NCI-H1092 treated with DMSO at 0.1 percent for 48 hours (cell line): ENCODE measurements around the gene DGKQ.

Experiments
- DNase-seq: peaks from one replicate; lab custom pipeline; 2025; lab: John Stamatoyannopoulos, UW

DGKQ gene

DNA sequence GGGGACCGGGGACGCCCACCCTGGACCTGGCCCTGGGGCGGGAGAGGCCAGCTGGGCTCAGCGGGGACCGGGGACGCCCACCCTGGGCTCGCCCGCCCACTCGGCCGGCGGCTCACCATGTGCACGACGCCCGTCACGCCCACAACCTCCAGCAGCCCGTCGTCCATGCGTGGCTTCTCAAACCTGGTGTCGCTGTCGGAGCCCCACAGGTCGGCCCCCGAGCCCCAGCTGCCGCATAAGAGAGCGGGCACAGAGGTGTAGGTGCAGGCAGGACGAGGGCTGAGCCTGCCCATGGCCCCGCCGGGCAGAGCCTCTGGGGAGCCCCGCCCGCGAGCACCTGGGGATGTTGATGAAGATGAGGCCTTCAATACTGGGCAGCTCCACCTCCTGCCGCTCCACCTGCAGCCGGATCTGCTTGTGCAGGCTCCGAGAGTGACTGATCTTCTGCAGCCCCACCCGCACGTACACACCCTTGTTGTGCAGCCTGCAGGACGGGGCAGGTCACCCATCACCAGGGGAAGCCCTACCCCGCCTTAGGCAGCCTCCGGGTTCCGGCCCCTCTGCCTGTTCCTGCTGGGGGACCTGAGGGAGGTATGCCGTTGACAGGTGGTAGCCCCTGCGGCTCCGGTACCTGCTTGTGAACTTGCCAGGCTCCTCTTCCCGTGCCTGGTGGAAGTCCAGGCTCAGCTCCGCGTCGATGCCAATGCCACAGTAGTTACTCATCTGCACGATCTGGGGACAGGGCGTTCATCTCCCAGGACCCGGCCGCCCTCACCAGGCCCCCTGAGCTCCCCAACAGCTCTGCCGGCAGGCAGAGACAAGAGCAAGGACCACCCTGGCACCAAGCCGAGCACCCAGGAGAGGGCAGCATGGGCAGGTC, 11.8 kb downstream of the DGKQ start:
- DNase-seq = peak; percentile 46

DNA sequence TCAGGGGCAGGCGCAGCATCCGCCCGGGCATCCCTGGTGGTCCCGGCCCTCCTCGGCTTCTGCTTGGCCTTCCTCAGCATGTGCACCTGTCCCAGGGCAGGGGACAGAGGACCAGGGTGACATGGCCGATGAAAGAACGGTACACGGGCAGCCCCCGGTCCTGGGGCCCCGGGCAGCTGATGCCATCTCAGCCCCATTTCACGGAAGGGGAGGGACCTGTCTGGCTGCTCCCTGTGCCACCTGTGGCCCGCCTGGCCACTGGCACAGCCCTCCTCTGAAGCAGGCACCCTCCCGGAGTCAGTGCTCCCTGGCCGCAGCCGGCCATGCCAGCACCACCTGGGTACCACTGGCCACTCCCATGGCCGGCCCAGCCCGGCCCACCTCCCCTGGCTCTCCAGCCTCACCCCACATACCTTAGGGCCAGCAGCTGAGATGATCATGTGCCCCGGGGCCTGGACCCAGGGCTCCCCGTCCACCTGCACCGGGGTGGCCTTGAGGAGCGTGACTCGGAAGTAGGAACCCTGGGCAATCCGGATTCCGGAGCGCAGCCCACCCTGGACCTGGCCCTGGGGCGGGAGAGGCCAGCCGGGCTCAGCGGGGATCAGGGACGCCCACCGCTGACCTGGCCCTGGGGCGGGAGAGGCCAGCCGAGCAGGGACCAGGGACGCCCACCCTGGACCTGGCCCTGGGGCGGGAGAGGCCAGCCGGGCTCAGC, 12.6 kb downstream of the DGKQ start:
- DNase-seq = no peak

DNA sequence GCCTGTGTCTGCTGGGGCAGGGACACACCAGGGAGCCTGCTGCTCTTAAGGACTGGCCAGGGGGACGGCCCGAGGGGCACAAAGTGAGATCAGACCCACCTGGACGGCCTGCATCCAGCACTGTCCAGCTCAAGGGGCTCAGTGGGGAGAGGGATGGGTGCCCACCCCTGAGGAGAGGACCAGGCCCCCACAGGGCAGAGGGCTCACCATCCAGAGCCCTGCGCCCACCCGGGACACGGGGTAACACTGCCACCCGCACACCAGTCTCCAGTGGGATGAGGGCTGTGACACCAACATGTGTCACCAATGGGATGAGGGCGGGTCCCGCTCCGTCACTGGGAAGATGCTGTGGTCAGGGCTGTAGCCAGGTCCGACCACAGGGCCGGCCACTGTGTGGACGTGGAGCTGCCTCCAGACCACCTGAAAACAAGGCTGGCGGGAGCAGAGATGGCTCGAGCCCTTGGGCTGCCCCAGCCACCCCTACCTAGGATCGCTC, 13.2 kb downstream of the DGKQ start:
- DNase-seq = no peak

DNA sequence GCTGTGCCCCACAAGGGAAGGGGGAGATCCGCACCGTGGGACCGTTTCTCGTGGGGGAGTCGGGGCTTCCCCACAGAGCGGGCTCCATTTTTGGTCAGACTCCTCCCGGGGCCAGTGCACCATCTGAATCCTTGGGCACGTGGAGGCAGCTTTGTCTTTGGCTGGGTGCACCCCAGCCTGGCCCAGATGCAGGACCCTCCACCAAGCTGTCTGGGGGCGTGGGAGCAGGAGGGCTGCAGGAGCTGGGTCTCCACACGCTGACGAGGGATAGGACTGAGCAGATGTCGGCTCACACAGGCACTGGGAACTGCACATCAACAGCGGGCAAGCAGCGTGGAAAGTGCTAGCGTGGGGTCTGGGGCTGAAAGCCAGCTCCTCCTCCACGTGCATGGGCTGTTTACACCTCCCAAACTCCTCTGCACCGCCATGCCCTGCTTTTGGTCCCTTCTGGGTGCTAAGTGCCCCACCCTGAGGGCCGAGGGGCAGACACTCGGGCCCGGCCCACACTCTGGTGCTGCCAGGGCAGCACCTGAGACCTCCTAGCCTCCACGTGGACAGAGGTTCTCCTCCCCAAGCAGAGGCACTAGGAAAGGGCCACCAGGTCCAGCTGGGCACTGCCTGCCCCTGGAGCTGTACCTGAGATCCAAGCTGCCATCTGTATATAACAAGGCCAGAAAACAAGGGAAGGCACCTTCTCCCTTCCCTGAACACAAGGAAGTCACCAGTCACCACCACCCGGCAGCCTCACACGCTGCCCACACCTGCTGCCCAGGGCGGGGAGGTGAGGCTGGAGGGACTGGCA, 13.8 kb downstream of the DGKQ start:
- DNase-seq = no peak

DNA sequence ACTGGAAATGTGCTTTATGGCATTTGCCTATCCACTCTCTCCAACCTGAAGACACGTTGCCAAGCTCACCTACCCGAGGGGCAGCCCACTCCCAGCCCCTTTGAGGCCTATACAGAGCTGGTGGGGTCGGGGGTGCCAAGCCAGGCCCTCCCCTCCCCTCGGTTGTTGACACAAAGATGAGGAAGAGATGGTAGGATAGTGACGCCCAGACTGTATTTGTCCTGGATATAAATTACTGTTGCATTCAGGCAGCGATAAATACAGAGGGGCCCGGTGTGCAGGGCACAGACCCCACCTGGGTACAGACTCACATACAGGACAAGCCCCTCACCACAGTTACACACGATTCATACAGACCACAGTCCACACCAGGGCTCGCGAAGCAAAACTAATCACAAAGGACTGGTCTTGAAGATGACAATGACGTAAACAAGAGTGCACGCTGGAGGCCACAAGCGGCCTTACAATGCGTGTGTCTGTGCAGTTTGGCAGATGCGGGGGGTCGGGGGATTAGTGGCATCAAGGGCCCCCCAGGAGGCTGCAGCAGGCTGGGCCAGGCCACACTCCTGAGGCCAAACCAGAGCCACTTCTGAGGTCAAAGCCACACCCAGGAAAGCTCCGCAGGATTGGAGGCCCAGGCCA, 14.6 kb downstream of the DGKQ start:
- no peak for DNase-seq

DNA sequence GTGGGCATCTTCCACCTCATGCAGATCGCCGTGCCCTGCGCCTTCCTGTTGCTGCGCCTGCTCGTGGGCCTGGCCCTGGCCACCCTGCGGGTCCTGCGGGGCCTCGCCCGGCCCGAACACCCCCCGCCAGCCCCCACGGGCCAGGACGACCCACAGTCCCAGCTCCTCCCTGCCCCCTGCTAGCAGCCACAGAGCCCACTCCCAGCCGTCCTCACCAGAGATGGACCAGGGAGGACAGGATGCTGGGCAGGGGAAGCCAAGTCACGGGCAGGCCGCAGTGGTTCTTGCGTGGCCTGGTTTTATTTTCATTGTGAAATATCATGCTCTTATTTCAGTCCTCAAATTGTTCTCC, 15.1 kb downstream of the DGKQ start:
- DNase-seq = no peak

DNA sequence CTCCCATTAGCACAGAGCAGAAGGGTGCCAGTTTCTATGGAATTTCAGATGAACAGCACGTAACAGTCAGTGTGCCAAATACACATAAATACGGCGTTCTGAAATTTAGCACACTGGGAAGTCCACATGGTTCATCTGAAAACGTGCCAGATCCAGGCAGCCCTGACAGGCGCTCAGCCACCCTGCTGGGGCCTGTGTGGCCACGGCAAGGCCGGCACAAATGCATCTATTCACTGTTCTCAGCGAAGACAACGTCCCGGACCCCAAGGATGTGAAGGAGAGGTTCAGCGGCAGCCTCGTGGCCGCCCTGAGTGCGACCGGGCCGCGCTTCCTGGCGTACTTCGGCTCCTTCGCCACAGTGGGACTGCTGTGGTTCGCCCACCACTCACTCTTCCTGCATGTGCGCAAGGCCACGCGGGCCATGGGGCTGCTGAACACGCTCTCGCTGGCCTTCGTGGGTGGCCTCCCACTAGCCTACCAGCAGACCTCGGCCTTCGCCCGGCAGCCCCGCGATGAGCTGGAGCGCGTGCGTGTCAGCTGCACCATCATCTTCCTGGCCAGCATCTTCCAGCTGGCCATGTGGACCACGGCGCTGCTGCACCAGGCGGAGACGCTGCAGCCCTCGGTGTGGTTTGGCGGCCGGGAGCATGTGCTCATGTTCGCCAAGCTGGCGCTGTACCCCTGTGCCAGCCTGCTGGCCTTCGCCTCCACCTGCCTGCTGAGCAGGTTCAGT, 15.6 kb downstream of the DGKQ start:
- no peak for DNase-seq

DNA sequence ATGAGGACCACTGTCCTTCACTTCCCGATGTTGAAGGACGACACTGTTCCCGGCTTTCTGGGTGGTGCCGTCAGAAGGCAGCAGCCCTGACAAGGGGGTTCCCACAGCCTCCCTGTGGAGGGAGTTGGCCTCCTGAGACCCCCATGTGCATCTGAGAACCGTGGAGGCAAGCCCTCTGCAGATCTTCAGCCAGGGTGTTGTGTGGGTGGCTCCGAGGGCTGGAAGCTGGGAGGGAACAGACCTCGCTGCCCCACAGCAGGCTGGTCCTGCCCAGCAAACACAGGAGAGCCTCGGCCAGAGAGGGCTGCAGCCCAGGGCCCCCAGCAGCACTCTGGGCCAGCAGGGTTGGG, 16.2 kb downstream of the DGKQ start:
- no peak for DNase-seq

DNA sequence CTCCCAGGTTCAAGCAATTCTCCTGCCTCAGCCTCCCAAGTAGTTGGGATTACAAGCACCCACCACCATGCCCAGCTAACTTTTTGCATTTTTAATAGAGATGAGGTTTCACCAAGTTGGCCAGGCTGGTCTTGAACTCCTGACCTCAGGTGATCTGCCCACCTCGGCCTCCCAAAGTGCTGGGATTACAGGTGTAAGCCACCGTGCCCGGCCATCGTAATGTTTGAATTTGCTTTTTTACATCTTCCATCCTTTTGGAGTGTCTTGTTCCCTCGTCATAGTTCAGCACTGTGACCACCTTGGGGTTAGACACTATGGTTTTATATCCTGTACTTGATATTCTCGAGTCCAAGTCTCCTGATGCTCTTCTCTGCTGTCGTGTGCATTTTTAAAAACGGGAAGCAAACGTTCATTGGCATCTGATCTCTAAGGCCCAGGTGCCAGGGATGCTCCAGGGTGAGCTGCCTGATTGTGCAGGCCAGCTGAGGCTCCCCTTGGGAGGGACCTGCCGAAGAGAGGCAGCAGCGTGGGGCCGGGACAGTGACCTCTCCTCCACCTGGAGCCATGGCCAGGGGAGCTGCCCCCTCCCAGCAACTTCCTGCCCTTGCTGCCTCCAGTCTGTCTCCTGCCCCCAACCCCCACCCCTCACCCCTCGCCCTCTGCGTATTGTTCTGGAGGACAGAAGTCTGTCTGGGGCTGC, 16.7 kb downstream of the DGKQ start:
- no peak for DNase-seq

DNA sequence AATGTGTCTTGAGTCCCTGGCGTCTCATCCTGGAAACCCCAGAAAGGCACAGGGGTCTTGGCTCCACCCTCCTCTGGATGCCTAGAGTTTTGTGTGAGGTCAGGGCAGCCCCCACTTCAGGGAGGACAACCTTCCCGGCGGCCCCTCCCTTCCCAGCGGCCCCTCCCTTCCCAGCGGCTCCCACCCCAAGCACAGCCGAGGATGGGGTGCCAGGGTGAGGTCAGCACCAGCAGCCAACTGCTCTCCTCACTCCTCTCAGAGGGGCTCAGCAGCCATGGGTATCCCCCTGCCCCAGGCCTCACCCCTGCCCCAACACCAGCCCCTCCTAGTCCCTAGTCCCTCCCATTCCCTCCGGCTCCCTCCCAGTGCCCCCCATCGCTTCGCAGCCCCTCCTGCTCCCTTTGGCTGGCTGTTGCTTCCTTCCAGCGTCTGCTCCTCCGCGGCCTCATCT, 17.4 kb downstream of the DGKQ start:
- no peak for DNase-seq

DNA sequence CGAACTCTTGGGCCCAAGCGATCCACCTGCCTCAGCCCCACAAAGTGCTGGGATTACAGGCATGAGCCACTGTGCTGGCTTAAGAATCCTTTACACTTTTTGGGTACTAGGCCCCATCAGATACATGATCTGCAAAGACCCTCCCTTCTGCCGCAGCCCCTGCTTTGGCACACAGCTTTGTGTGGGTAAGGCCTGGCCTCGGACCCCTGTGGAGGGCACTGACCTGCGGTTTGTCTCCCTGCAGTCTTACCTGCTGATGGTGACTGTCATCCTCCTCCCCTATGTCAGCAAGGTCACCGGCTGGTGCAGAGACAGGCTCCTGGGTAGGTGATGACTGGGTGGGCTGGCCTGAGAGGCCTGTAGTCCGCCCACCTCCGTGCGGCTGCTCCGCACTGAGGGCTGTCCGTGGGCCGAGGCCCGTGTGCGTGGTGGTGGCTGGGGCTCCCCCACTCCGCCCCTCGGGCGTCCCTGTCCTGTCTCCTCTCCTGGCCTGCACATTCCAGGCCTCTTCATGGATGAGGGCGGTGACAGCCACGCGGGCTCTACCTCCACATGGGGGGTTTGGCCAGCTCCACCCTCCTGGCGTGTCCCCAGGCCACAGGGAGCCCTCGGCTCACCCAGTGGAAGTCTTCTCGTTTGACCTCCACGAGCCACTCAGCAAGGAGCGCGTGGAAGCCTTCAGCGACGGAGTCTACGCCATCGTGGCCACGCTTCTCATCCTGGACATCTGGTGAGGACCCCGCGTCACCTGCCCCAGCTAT, 18.0 kb downstream of the DGKQ start:
- no peak for DNase-seq

DNA sequence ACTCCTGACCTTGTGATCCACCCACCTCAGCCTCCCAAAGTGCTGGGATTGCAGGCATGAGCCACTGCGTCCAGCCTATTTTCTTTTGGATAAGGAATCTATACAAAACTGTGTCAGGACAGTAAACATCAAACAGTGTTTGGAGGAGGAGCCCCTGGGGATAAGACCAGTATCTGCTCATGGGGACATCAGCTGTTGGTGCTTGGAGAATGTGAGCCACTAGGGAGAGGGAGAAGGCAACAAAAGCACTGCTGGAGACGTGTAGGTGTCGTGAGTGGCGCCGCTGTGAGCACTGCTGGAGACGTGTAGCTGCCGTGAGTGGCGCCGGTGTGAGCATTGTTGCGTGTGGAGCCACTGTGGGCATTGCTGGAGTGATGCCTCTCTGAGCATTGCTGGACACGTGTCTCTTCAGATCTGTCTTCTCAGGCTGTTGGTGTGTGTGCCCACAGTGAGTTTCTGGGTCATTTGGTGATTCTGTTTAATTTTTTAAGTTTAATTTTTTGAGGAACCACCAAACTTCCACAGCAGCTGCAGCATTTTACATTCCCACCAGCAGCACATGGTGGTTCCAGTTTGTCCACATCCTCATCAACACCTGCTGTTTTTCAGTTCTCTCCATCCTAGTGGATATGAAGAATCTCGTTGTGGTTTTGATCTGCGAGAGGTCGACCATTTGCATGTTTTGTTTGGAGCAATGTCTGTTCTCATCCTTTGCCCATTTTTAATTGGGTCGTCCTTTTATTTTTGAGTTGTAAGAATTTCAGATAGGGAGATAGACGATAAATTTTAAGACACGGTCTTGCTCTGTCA, 19.0 kb downstream of the DGKQ start:
- DNase-seq = no peak

DNA sequence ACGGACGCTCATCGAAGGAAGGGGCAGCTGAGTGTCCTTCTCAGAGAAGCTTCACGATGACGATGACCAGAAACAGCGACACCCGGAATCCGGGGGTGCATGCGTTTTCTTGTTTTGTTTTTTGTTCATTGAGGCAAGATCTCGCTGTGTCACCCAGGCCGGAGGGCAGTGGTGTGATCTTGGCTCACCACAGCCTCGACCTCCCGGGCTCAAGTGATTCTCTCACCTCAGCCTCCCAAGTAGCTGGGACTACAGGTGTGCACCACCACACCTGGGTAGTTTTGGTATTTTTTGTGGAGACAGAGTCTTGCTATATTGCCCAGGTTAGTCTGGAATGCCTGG, 19.8 kb downstream of the DGKQ start:
- no peak for DNase-seq

DNA sequence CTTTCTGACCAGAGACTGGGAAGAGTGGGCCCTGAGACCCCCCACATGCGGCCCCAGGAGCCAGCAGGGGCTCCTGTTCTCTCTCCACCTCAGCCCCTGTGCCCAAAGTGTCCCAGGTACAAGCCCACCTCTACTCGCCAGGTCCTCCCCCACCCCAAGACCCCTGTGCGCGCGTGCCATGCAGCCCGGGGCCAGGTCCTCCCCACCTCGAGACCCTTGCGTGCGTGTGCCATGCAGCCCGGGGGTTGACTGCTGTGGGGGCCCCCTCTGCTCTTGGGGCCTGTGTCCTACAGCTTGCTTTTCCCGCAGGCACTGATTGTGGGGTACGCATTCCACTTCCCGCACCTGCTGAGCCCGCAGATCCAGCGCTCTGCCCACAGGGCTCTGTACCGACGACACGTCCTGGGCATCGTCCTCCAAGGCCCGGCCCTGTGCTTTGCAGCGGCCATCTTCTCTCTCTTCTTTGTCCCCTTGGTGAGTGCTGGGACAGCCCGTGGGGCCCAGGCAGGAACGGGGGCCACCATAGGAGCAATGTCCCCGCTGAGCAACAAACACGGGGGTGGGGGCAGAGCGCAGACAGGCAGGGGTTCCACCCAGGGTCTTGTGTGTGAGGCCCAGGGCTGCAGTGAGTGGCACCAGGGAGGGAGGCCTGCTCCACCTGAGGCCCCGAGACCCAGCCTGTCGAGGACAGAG, 20.3 kb downstream of the DGKQ start:
- no peak for DNase-seq

DNA sequence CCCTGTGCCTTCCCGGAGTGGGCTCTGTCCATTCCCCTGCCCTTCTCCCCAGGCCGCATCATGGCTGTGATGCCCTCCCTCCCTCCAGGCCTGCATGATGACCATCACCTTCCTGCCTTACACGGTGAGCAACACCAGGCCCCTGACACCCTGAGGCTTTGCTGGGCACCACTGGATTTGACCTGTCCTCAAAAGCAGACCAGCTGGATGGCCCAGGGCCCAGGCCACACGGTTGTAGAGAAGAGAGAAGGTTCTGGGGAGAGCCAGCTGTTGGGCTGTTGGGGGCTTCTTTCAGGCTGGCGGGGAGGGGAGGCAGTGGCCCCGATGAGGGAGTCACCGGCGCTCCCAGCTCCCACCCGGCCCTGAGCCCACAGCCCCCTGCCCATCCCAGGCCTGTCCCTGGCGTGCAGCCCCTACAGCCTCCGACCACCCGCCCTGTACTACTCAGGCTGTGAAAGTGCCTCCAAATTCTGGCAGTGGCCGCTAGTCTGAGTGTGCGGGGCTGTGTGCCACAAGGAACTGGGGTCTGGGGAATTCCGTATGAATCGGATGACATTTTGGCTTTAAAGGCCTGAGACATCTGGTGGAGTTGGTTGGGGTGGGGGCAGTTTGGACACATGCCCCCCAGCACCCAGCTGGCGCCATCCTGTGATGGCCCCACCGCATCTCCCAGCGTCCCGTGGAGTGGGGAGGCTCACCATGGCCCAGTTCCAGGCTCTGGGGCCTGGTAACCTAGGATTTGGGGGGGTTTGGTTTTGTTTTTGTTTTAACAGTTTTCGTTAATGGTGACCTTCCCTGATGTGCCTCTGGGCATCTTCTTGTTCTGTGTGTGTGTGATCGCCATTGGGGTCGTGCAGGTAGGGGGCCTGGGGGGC, 21.5 kb downstream of the DGKQ start:
- DNase-seq = no peak

DNA sequence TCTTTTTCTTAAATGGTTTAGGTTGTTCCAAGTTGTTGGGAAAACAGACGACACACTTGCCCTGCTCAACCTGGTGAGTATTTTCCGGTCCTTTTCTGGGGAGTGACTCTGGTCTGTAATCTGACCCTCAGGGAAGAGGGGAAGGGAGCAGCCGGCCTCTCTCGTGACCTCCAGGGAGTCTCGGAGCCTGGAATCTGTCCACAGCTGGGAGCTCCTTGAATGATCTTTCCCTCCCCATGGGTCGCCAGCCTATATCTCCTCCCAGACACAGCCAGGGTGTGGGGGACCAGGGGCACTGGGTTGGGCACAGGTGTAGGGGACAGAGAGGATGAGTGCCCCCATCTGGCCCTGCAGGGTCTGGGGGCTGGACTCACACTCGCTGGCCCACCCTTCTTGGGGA, 22.2 kb downstream of the DGKQ start:
- DNase-seq = no peak

DNA sequence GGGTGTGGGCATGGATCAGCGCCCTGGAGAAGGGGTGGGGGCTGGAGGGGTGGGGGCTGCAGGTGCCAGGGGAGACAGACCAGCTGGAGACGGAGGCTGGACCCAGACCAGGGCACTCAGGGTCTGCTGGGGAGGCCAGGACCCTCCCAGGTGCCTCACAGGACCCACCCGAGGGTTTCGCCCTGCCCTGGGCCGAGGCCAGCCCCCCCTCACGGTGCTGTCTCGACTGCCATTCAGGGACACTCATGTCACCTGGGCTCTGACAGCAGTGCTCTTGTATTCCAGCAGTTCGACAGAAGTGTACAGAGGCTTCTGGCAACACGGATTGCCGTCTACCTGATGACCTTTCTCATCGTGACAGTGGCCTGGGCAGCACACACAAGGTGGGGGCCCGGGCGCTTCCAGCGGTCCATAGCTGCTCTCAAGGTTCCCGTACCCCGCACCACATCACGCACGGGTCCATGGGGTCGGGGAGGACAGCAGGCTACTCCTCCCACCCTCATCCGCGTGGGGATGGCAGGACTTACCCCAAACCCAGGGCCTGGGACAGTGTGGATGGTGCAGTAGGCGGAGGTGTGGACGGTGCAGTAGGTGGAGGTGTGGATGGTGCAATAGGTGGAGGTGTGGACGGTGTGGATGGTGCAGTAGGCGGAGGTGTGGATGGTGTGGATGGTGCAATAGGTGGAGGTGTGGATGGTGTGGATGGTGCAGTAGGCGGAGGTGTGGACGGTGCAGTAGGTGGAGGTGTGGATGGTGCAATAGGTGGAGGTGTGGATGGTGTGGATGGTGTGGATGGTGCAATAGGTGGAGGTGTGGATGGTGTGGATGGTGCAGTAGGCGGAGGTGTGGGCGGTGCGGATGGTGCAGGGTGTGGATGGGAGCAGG, 23.0 kb downstream of the DGKQ start:
- DNase-seq = no peak
